NCI-H1436 treated with DMSO at 0.1 percent for 48 hours (cell line): ENCODE data around the gene DPP10.

Source experiments
- DNase-seq: peaks from one replicate; lab custom pipeline; 2025; lab: John Stamatoyannopoulos, UW

DPP10 gene

DNA sequence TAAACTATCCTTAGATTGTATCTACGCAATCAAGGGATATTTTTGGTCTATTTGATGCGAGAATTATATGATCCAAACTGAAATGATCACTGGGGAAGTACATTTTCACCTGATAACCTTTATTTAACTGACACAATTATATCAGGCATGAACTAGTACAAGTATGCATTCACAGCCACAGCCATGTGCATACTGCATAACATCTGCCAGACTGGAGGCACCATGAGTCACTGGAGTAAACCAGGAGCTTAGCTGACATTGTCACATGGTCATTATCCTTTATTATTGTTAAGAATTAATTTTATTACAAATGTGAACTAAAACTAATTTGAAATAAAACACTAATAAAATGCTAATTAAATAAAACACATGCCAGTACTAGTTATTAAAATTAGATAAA, 1127.1 kb downstream of the DPP10 start:
- no peak for DNase-seq

DNA sequence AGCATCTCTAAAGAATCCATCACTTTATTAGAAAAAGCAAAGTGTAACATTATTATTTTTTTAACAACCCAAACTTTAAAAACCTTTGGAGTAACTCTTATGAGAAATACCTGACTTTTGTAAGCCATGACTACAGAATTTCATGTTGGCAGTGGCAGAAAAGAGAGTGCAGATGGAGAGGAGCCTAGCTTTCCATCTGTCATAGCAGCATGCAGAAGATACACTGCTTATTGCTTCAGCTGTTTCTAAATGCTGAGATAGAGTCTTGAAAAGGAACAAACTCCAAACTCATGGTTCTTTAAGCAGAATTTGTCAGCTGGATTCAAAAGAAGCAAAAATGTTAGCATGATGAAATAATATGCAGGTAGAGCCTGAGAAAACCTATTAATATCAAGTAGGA, 1130.3 kb downstream of the DPP10 start:
- no peak for DNase-seq

DNA sequence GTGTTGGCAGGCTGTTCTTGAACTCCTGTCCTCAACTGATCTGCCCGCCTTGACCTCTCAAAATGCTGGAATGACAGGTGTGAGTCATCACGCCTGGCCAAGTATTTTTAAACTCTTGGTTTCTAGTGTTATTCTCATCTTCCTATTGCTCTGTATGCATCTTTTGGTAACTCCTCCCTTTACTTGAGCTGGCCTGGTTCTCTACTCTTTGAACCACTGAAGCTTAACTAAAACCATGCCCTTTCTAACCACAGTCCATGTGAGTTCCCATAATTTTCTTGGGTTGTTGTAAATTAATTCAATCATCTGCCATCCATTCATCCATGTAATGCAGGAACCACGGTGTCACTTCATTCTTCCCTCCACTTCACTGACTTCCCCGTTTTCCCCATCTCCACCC, 1131.3 kb downstream of the DPP10 start:
- DNase-seq = no peak

DNA sequence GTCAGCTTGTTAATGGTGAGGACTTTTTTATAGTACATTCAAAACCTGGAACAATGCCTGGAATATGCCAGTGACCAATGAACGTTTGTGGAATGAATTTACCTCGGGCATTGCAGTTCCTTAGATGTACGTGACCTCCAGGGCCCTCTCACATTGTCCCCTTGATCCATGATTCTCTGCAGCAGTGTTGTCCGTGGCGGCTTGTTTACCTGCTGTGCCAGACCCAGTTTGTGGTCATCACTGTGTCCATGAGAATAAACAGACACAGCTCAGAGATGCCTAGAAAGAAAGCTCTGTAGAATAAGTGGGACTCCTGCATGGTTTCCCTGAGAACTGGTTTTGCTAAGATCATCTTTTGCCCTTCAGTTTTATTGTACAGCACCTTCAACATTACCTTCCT, 1132.2 kb downstream of the DPP10 start:
- no peak for DNase-seq

DNA sequence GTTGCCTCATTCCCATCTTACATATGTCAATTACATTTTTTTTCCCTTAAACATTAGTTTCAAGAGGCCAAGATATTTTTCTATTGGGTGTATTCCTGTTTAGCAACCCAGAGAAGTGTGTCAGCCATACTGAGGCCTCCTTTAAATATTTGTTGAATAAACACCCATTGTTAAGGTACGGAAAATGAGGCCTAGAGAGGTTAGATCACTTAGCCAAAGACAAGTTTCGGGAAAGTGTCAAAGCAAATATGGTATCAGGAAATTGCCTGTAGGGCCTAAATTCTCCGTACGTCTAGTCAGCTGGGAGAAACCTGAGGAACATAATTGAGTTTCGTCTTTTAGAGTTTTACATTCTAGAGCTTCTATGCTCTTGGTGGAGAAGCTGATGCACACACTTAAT, 1138.3 kb downstream of the DPP10 start:
- DNase-seq = no peak

DNA sequence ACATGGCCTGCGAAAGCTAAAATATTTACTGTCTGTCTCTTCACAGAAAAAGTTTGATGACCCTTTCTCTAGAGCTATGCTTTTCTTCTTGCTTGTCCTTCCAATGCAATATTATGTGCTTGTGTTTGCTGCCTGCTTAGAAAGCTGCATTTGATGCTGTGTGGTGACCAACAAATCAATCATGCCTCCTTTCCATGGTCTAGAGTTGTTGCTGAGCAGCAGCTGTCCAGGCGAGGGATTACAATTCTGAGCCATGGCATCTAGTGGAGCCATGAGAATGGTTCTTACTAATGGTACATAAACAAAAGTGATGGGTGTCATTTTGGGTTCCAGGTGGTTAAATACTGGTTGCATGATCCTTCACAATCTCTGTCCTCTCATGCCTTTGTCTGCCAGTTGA, 1142.1 kb downstream of the DPP10 start:
- no peak for DNase-seq

DNA sequence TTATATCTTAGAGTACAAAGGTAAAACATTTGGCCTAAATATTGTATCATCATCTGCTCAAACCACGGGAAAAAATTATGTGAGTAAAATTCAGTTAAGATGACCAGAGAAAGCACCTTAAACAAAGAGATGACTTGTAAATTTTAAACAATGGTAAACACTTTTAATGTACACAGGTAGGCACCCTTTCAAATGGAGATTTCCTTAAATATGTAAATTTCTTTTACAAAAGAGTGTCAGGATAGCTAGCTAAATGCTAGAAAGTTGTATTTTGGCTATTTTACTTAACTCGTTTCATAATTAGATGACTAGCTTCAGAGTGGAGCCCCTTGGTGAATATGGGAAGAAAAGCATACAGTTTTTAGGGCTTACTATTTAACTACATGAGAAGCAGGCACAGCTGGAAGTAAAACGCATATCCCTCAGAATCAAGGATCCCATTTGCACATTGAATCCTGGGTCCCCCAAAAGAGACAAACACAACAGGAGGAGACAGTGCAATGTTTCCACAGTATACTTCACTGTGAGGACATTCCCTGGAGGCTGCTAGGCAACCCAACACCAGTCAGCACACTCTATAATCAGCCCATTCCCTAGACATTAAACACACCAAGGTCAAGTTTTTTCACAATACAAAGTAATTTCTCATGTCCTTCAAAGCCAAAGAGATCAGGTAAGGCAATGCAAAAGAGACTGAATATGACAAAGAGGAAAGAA, 1154.4 kb downstream of the DPP10 start:
- DNase-seq = no peak

DNA sequence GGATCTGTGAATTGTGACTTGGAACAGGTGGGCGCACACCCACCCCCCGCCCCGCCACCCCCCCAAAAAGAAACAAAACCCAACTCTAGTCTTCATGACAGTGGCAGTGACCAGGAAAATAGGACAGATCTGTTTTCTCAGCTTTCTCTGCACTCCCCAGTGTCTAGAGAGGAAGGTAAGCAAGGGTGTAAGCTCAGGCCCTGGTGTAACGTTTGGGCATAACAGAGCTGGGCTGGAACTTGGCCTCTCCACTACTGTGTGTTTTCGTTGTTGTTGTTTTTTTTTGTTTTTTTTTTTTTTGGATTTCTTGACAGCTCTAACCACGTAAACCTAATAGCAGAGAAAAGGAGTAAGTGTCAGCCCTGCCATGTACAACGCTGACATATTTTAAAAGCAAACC, 1160.8 kb downstream of the DPP10 start:
- no peak for DNase-seq

DNA sequence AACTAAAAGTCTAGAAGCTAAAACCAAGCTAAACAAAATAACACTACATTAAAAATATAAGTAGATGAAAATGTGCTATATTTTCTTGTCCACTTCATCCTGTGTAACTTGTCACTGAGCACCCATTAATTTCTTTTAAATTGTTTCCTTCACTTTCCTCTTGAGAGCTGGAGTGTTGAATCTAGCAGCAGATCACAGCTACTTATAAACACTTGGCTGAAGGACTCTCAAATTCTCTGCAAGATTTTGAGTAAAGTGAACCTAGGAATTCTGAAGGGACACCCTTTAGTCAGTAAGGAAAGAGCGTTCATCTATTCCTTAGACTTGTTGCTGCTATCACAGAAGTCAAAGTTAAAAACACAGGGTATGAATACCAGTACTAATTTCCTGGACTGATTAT, 1163.9 kb downstream of the DPP10 start:
- DNase-seq = no peak

DNA sequence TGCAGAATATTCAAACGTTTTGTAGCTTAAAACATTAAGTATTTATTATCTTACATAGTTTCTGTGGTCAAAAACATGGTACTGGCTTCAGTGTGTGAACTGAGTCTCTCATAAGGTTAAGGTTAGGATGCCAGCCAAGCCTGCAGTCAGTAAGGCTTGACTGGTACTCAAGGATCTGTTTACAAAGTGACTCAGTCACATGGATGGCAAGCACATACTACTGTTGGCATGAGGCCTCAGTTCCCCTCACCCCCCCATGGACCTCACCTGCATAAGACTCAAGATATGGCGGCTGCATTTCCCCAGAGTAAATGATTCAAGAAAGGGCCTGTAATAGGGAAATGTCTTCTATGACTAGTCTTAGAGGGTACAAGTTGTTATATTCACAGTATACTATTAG, 1167.5 kb downstream of the DPP10 start:
- no peak for DNase-seq

DNA sequence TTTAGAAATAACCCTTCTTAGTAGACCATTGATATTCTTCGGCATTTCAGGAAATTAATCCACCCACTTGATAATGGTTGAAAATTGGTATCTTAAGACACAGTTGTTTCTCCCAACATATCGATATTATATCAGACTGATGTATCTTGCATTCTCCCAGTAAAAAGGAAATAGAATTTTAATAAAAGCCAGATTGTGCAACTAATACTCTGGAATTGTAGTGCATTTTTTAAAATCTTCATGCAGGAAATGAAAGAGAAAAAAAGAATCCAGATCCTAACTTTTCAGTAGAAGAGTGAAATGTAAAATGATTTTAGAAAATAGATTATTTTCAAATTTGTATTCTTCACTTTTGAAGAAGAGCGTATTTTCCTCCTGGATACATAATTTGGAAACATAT, 1168.4 kb downstream of the DPP10 start:
- DNase-seq = no peak

DNA sequence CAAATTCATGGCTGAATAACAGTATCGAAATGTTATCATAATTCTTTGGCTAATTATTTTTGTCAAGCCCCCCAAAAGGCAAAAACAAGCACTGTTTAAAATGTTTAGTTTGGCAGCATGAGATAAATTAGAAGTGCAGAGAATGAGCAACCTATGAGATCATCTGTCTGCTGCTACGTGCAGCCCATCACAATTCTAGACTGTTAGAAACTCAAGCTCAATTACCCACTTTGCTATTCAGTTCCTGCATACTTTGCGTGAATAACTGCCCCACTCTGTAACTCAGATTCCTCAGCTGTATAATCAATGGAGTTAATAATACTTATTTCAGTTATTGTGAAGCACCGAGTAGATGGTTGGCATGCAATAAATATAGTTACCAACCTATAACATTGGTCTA, 1181.9 kb downstream of the DPP10 start:
- no peak for DNase-seq

DNA sequence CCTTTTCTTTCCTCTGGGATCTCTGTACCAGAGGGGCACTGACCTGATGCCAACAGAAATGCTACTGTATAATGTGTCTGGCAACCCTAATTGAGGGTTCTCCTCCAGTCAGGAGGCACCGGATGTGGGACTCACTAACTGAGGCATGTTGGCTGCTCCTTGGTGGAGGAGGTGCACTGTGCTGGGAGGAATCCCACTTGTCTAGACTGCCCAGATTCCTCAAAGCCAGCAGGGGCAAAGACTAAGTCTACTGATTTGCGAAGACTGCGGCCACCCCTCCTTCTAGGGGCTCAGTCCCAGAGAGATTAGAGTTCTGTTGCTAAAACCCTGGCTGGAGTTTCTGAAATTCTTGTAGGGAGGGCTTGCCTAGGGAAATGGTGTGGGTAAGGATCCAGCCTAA, 1192.1 kb downstream of the DPP10 start:
- DNase-seq = no peak

DNA sequence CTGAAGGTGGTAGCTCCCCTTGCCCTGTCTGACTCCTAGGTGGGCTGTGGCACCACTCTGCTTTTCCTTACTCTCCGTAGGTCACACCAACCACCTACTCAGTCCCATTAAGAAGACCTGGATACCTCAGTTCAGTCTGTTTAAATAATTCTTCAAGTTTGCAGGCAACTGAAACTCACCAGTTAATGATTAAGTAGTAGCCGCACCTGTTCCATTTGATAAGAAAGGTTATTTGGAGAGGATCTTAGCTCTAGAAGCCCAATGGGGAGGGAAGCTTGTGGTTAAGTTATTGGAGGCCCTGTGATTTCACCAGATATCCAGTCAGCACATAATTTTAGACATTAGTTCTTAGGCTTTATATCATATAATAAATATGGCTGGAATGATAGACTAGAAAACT, 1193.0 kb downstream of the DPP10 start:
- no peak for DNase-seq

DNA sequence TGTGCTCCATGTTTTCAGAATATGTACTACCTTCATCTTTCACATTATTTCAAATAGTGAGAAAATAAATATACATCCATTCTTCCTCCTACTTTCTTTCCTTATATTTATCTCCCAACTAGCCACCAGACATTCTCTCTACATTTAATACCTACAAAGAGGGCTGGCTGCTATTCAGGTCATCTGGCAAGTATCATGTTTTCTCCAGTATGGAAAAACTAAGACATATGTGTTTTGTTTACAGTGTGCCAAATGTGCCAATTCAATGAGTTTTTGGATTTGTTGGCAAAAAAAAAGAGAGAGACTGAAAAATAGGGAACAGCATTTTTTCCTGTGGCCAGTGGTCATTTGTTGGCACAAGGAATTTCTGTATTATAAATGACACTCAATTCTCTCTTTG, 1207.3 kb downstream of the DPP10 start:
- no peak for DNase-seq

DNA sequence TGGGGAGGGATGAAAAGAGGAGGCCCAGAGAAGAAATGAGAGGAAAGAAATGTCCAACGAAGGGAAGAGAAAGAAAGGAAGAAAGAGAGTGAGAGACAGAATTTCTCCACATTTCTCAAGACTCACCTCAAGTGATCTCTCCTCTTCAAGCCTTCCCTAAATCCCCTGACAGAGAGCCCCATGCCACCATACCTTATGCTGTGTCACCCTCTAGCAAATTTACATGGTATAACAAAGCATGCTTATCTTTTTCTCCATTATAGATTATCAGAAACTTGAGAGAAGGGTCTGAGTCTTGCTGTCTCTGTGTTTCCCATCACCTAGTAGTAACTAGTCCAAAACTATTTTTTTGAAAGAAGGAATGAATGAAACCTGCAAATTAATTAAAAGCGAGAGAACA, 1208.4 kb downstream of the DPP10 start:
- DNase-seq = no peak

DNA sequence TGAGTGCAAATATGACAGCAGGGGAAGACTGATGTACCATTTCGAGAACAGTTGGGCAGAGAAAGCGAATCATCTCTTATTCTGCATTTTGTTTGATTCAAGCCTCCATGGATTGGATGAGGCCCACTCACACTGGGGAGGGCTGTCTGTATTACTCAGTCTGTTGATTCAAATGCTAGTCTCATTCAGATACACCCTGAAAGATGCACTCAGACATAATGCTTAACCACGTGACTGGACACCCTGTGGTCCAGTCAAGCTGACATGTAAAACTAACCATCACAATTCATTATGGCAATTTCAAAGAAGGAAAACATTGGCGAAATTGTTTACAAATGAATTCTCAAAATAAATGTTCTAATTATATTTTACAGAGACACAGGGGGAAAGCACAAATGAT, 1210.2 kb downstream of the DPP10 start:
- DNase-seq = no peak

DNA sequence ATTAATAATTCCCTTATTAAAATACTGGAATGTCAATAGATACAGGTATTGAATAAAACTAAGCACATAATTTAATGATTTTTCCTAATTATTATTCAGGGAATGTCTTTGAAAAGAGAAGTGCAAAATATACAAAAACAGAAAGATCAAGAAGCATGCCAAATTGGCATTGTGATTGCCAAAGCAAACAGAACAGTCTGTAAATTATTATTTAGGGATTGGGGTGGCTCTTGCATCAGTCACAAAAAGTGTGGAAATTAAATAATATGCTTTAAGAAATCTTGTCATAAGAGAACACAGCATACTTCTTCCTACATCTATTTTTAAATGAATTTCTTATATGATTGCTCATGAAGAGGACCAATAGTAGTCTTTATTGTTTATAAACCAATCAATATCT, 1211.9 kb downstream of the DPP10 start:
- no peak for DNase-seq

DNA sequence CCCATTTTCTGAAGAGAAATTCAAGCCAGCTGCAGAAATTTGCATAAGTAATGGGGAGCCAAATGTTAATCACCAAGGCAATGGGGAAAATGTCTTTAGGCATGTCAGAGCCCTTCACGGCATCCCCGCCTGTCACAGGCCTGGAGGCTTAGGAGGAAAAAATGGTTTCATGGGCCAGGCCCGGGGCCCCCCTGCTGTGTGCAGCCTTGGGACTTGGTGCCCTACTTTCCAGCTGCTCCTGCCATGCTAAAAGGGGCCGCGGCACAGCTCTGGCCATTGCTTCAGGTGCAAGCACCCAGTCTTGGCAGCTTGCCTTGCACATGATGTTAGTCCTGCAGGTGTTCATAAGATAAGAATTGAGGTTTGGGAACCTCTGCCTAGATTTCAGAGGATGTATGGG, 1235.7 kb downstream of the DPP10 start:
- DNase-seq = no peak

DNA sequence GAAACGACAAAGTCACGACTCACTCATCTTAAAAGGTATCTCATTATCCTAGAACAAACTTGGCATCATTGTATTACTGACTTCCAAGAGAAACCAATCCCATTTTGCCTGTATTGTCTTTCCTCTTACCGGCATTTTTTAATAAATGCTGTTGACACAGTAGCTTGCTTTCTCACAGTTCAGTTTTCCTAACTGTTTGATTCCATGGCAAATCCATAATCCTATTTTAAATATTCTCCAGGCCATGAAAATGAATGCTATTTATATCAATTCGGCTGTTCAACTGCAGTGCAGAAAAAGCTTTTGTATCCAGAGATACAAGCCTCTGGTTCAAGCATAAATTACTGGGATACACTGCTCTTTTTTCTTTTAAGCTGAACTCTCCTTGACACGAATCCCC, 1241.9 kb downstream of the DPP10 start:
- no peak for DNase-seq

DNA sequence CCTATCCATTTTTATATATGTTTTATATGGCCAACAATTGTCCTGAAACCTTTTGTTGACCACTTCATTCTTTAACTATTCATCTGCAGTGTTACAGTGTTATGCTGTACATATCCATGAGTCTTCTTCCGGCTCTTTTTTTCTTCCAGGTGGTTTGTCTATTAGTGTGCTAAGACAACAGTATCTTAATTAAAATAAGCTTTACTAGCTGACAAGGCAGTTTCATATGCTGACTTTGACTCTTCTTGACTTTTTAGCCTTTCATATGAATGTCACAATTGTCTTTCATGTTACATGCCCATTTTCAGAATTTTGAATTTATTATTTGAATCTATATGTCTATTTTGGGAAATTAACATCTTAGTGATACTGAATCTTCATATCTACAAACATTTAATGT, 1249.0 kb downstream of the DPP10 start:
- DNase-seq = no peak

DNA sequence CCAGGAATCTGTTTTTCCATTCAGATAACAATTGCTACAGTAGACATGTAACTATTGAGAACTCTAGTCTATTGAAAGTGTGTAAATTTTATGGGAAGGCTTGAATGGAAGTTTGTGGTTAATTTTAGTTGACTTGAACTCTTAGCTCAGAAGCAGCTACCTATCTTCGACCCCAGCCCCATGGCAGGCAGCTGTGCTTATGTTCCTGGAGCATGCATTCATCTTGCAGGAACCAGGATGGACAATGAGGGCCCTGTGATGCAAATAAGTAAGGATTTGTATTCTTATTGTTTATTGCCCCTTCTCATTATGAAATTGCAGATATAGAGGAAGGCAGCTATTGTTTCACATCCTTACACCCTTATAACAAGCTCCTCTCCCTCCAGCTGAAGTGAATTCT, 1252.2 kb downstream of the DPP10 start:
- DNase-seq = no peak

DNA sequence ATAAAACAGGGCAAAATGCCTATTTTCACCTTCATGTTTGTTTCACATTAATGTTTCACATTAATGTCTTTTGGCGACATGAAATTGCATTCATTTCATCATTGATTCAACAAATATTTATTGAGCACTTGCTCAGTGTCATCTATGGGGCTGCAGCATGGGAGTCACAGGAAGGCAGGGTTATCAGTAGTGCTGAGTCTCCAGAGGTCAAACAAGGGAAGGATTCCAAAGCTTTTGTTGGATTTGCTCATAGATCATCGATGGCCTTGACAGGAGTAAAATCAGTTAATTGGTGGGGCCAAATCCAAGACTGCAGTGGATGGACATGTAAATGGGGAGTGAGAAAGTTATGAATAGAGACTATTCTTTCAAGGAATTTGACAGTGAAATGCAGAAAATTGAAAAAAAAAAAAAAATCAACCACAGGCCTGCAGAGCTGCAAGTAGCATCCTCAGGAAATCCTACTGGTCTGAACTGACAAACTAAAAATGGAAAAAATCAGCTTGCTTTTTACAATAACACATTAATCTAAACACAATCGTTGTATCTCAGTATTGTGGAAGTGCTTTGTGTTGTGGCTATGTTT, 1290.8 kb downstream of the DPP10 start:
- no peak for DNase-seq

DNA sequence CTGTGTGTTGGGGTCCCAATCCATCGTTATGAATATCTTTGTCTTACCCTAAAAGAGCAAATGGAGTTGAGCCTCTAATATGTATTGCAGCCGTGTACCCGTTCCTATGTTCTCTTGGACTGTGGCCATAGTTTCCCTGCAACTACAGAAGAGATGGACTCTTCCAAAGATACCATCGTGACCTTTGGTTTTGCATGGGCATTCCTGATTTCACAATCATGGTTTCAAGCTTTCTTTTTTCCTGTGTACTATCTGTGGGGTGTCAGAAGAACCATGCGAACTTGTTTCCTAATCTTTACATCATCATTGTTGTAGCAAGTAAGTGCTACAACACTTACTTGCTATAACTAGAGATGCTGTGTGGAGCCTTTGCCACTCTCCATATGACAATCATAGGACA, 1295.7 kb downstream of the DPP10 start:
- DNase-seq = no peak
